ENCODE results near the gene MKKS. TPM values are rescaled to one million over a fixed set of nuclear protein-coding genes. Genes with fewer than 3 reads are reported as not detected.
"Not testable (repeated sequence)": the region's sequence is repeated elsewhere in the genome, so short reads cannot be mapped to it uniquely, and the experiment has no call there.

The MKKS gene
- total and polyA plus RNA-seq, 2 experiments from 2014 or later: 15.0 to 17.4 TPM

GRCh38 chr20:10423735-10424134, 10.3 kb downstream of the MKKS start:
- 77% methylated on average over 2 of the region's 2 CpGs for WGBS (ENCODE audit: low lambda C conversion rate, missing lambda C conversion rate)
- Histone ChIP-seq H3K9me3 (ENCODE audit: low read depth) (no peaks in the 10 kb centered on the region), H3K27me3 (no peaks in the 10 kb centered on the region), H3K36me3 (replicated peaks; ENCODE audit: insufficient read depth, low read depth) (no peaks in the 10 kb centered on the region), H3K27ac (no peak overlapping the region), H4K20me1 (ENCODE audit: insufficient read depth, poor library complexity, severe bottlenecking) (peaks cover 5% of the 10 kb centered on the region), H2AFZ (no peak overlapping the region), H3K4me2 (no peak overlapping the region), H3K9me2 (replicated peaks; ENCODE audit: insufficient read depth) (no peaks in the 10 kb centered on the region), H3K4me1 (ENCODE audit: insufficient read depth) (no peaks in the 10 kb centered on the region), H3K79me2 (peaks cover 64% of the 10 kb centered on the region), H3K4me3 (no peak overlapping the region)
- TF ChIP-seq, protein P1, sequence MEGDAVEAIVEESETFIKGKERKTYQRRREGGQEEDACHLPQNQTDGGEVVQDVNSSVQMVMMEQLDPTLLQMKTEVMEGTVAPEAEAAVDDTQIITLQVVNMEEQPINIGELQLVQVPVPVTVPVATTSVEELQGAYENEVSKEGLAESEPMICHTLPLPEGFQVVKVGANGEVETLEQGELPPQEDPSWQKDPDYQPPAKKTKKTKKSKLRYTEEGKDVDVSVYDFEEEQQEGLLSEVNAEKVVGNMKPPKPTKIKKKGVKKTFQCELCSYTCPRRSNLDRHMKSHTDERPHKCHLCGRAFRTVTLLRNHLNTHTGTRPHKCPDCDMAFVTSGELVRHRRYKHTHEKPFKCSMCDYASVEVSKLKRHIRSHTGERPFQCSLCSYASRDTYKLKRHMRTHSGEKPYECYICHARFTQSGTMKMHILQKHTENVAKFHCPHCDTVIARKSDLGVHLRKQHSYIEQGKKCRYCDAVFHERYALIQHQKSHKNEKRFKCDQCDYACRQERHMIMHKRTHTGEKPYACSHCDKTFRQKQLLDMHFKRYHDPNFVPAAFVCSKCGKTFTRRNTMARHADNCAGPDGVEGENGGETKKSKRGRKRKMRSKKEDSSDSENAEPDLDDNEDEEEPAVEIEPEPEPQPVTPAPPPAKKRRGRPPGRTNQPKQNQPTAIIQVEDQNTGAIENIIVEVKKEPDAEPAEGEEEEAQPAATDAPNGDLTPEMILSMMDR (IDR thresholded peaks at IDR 0.05; ENCODE audit: poor library complexity): no peak
- TF ChIP-seq EZH2phosphoT487 (IDR thresholded peaks at IDR 0.05; ENCODE audit: low read depth, severe bottlenecking, unreplicated experiment) (no peak), EZH2 (IDR thresholded peaks at IDR 0.05; ENCODE audit: borderline replicate concordance) (no peak)
- DNase-seq (ENCODE audit: low spot score): no peak

DNA sequence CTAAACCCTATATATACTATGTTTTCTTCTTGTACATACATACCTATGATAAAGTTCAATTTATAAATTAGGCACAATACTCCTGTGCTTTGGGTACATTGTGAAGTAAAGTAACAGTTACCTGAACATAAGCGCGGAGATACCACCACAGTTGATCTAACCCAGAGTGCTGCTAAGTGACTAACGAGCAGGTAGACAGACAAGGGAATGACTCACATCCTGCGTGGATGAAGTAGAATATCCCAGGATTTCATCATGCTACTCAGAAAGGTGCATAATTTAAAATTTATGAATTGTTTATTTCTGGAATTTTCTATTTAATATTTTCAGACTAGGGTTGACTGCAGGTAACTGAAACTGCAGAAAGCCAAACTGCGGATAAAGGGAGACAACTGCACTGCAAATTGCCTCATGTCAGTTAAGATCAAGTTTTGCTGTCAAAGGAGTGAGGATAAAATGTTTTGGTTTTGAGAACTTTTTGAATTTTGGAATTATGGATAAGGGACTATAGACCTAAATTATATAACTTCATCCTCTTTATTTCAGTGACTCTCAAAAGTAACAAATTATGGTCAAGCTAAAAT, 14.4 kb downstream of the MKKS start:
- DNase-seq (ENCODE audit: low spot score): no peak
- no peaks in the 10 kb centered on the region for H3K4me1 ChIP-seq (ENCODE audit: insufficient read depth)
- TF ChIP-seq EZH2 (IDR thresholded peaks at IDR 0.05; ENCODE audit: borderline replicate concordance) (no peak), EZH2phosphoT487 (IDR thresholded peaks at IDR 0.05; ENCODE audit: low read depth, severe bottlenecking, unreplicated experiment) (no peak)
- TF ChIP-seq, protein P1 (IDR thresholded peaks at IDR 0.05; ENCODE audit: poor library complexity): no peak
- H3K79me2 ChIP-seq: peaks cover 38% of the 10 kb centered on the region
- H3K4me2 ChIP-seq: no peak overlapping the region
- no peaks in the 10 kb centered on the region for H3K36me3 ChIP-seq (replicated peaks; ENCODE audit: insufficient read depth, low read depth)
- 90% methylated on average over 5 of the region's 5 CpGs for WGBS (ENCODE audit: low lambda C conversion rate, missing lambda C conversion rate)
- H3K27me3 ChIP-seq: no peaks in the 10 kb centered on the region
- H3K4me3 ChIP-seq: no peak overlapping the region
- H4K20me1 ChIP-seq (ENCODE audit: insufficient read depth, poor library complexity, severe bottlenecking): no peaks in the 10 kb centered on the region
- H3K27ac ChIP-seq: no peak overlapping the region
- H3K9me2 ChIP-seq (replicated peaks; ENCODE audit: insufficient read depth): no peaks in the 10 kb centered on the region
- H3K9me3 ChIP-seq (ENCODE audit: low read depth): no peaks in the 10 kb centered on the region
- no peak overlapping the region for H2AFZ ChIP-seq

DNA sequence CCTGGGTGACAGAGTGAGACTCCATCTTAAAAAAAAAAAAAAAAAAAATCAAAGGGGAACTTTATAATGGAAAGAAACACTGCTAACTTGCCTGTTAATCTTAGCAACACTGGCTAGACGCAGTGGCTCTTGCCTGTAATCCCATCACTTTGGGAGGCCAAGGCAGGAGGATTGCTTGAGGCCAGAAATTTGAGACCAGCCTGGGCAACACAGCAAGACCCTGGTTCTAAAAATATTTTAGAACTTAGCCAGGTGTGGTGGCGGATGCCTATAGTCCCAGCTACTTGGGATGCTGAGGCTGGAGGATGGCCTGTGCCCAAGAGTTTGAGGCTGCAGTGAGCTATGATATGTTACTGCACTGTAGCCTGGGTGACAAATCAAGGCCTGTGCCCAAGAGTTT, 16.8 kb downstream of the MKKS start:
- not testable (repeated sequence) for H4K20me1 ChIP-seq (ENCODE audit: insufficient read depth, poor library complexity, severe bottlenecking); H3K36me3 ChIP-seq (replicated peaks; ENCODE audit: insufficient read depth, low read depth); H2AFZ ChIP-seq; H3K4me1 ChIP-seq (ENCODE audit: insufficient read depth); H3K9me3 ChIP-seq (ENCODE audit: low read depth); H3K27ac ChIP-seq; H3K27me3 ChIP-seq; H3K4me3 ChIP-seq; DNase-seq (ENCODE audit: low spot score); H3K4me2 ChIP-seq; H3K9me2 ChIP-seq (replicated peaks; ENCODE audit: insufficient read depth)
- 100% methylated on average over 2 of the region's 2 CpGs for WGBS (ENCODE audit: low lambda C conversion rate, missing lambda C conversion rate)
- H3K79me2 ChIP-seq: peaks cover 16% of the 10 kb centered on the region

GRCh38 chr20:10415013-10415650, 18.9 kb downstream of the MKKS start:
- Histone ChIP-seq H3K4me1 (ENCODE audit: insufficient read depth) (no peaks in the 10 kb centered on the region), H4K20me1 (ENCODE audit: insufficient read depth, poor library complexity, severe bottlenecking) (no peaks in the 10 kb centered on the region), H3K36me3 (replicated peaks; ENCODE audit: insufficient read depth, low read depth) (no peaks in the 10 kb centered on the region), H3K27me3 (no peaks in the 10 kb centered on the region), H2AFZ (no peak overlapping the region), H3K79me2 (peaks cover 7% of the 10 kb centered on the region), H3K9me2 (replicated peaks; ENCODE audit: insufficient read depth) (no peaks in the 10 kb centered on the region), H3K27ac (no peak overlapping the region), H3K9me3 (ENCODE audit: low read depth) (no peaks in the 10 kb centered on the region), H3K4me3 (no peak overlapping the region), H3K4me2 (no peak overlapping the region)
- 50% methylated on average over 3 of the region's 3 CpGs for WGBS (ENCODE audit: low lambda C conversion rate, missing lambda C conversion rate)
- DNase-seq (ENCODE audit: low spot score): no peak
- TF ChIP-seq, protein P1 (IDR thresholded peaks at IDR 0.05; ENCODE audit: poor library complexity): no peak
- TF ChIP-seq EZH2phosphoT487 (IDR thresholded peaks at IDR 0.05; ENCODE audit: low read depth, severe bottlenecking, unreplicated experiment) (no peak), EZH2 (IDR thresholded peaks at IDR 0.05; ENCODE audit: borderline replicate concordance) (no peak)

Data from hepatocyte (in vitro differentiated cells).